HT-29 (cell line): ENCODE measurements around the gene CHMP1A. TPM values are rescaled to one million over a fixed set of nuclear protein-coding genes. Genes with fewer than 3 reads are reported as not detected.
A peak's percentile ranks its signal among the peaks of the same experiment; 100 is the strongest.
"Not testable (repeated sequence)": the region's sequence is repeated elsewhere in the genome, so short reads cannot be mapped to it uniquely, and the experiment has no call there.

Experiments
- DNase-seq: peaks from one replicate; pipeline ENCODE4 v3.0.0-alpha.2; 2015; ENCODE audit warnings: low spot score
- total RNA-seq: library from RNA; depleted of rRNA; stranded (reverse); fragments of >200 nt; shearing (Covaris generic); gene quantifications from 2 replicates; pipeline ENCODE4 v1.2.3, GENCODE V29; 2014

Gene CHMP1A
- total RNA-seq, 1 experiment from 2014 or later: 243 TPM

GRCh38 chr16:89691986-89692569 lies 34.6 kb upstream of the CHMP1A start:
- no peak for DNase-seq

GRCh38 chr16:89691231-89691985 lies 33.9 kb upstream of the CHMP1A start:
- DNase-seq: no peak

GRCh38 chr16:89690392-89690901 lies 32.9 kb upstream of the CHMP1A start:
- no peak for DNase-seq

GRCh38 chr16:89689621-89690020 lies 32.1 kb upstream of the CHMP1A start:
- DNase-seq: not testable (repeated sequence)

GRCh38 chr16:89689142-89689541 lies 31.6 kb upstream of the CHMP1A start:
- no peak for DNase-seq

GRCh38 chr16:89688395-89688794 lies 30.9 kb upstream of the CHMP1A start:
- DNase-seq: no peak

GRCh38 chr16:89687092-89687940 lies 29.8 kb upstream of the CHMP1A start:
- peak; percentile 94 for DNase-seq

- peak; percentile 91 for DNase-seq
These were observed 29.1 kb upstream of the CHMP1A start, which contains the start of gene CDK10 for GRCh38 chr16:89686520-89687091. TSS of gene CDK10 (plus strand) at chr16:89686689. CDS start at chr16:89686711, 22 bp downstream.

GRCh38 chr16:89685916-89686315 lies 28.4 kb upstream of the CHMP1A start:
- no peak for DNase-seq

- DNase-seq: no peak
These were observed 20.8 kb upstream of the CHMP1A start for GRCh38 chr16:89678258-89678657.

GRCh38 chr16:89672177-89672941 lies 14.9 kb upstream of the CHMP1A start:
- no peak for DNase-seq

GRCh38 chr16:89671565-89671964 lies 14.1 kb upstream of the CHMP1A start:
- DNase-seq: not testable (repeated sequence)

GRCh38 chr16:89670496-89671431 lies 13.3 kb upstream of the CHMP1A start:
- DNase-seq: no peak

- DNase-seq: no peak
These were observed 12.2 kb upstream of the CHMP1A start for GRCh38 chr16:89669755-89670154.

GRCh38 chr16:89668790-89669158 lies 11.3 kb upstream of the CHMP1A start:
- DNase-seq: no peak

GRCh38 chr16:89667633-89668032 lies 10.1 kb upstream of the CHMP1A start:
- no peak for DNase-seq

- peak; percentile 65 for DNase-seq
These were observed 9.5 kb upstream of the CHMP1A start for GRCh38 chr16:89667000-89667399.

- DNase-seq: not testable (repeated sequence)
These were observed 6.7 kb upstream of the CHMP1A start for GRCh38 chr16:89664238-89664637.

- DNase-seq: no peak
These were observed 3.7 kb upstream of the CHMP1A start for GRCh38 chr16:89661215-89661614.

GRCh38 chr16:89660146-89660545 lies 2.6 kb upstream of the CHMP1A start:
- no peak for DNase-seq
